ENCODE data around the gene LITAFD.
"Not testable (repeated sequence)": the region's sequence is repeated elsewhere in the genome, so short reads cannot be mapped to it uniquely, and the experiment has no call there.

LITAFD gene

DNA sequence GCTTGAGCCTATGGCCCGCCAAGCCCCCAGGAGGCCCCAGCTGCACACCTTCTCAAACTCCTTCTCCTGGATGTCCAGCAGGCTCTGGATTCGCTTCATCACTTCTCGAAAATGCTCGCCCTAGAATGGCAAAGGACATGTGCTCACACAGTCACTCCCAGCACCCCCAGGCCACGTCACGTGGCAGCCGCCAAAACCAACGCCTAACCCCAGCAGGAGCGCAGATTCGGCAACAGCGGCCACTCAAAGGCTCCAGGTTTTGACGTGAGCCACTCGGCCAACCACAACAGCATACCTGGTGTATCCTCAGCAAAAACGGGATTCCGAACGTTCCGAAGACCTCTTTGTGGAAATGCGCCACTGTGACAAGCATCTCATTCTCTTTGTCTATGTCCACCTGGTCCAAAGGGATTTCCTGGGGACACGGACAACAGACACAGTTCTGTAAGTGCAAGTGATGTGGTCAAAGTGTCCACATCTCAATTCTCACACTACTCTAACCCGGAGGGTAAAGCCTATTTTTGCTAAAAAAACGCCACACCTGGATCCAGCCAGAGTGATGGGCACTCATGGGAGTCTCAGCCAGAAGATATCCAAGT is 12.7 kb downstream of the LITAFD start:
- DNase-seq, result no peak

DNA sequence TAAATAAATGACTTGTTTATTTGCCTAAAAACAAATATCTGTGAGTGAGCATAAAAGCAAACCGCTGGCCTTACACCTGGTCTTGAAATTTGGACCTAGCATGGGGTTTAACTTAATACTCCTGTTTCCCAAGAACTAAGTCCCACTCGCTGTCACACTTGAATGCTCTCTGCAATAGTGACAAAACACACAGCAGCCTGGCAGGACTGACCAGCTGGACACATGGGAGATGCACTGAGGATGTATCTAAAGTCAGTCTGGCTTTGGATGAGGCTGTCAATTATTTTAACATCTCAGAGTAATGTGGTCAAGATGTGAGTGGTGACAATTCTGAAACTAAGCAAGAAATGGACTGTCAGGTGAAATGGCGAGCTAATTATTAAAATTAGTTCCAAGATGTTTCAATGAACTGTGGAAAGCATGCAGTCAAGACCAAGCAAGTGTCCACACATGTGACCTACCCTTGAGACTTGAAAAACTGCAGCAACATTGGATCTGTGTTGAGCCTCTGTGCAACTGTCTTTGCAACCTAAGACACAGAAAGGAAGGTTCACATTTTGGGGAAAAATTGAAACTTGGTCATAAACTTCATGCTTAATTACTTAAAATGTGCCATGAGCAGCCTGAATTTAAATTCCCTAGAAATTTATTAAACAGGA is 16.6 kb downstream of the LITAFD start:
- no peak for DNase-seq

- DNase-seq, result no peak
Observed at GRCh38 chr16:8899709-8900317, 17.7 kb downstream of the LITAFD start.

GRCh38 chr16:8900343-8900742 is 18.2 kb downstream of the LITAFD start:
- DNase-seq, result no peak

- DNase-seq, result no peak
Observed at GRCh38 chr16:8901320-8901861, 19.2 kb downstream of the LITAFD start.

DNA sequence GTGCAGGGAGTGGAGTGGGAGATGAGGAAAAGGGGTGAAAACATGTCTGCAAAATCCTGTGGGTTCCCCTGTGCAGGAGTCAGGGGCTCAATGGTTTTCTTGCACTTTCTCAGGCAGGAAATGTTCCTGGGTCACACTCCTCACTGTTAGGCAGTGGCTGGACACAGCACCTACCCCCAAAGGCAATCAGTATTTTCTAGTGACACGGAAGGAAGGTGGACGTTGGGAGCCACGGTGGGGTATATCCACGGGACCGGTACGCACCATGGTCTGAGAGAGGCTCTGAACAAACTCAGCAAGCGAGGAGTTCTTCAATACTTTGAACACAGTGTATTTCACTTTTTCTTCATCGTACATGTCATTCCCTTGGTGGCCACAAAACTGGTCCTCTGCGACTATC is 20.9 kb downstream of the LITAFD start:
- no peak for DNase-seq

GRCh38 chr16:8904018-8904430 is 21.9 kb downstream of the LITAFD start:
- no peak for DNase-seq

DNA sequence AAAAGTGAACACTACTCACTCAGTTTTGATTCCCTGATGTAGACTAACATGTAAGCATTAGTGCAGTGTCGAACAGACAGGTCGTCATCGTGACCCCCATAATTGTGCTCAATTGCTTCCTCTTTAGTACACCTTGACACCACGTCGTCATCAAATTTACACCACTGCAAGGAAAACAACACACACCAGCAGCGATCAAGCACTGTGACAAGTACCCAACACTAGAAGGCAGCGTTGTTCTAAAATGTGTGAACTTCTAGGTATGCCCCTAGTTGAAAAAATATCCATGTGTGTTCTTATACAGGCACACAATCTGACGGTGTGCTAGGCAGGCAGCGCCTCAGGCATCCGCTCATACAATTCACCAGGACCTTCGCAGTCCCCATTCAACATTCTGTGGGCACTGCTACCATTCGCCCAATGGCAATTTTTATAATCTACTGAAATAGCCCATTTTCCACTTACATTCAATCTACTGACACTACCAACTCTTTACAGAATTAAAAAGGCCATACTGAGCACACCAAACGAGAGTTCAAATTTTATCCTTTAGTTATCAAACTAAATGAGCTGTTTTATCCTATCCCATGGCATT is 23.1 kb downstream of the LITAFD start:
- DNase-seq, result no peak

DNA sequence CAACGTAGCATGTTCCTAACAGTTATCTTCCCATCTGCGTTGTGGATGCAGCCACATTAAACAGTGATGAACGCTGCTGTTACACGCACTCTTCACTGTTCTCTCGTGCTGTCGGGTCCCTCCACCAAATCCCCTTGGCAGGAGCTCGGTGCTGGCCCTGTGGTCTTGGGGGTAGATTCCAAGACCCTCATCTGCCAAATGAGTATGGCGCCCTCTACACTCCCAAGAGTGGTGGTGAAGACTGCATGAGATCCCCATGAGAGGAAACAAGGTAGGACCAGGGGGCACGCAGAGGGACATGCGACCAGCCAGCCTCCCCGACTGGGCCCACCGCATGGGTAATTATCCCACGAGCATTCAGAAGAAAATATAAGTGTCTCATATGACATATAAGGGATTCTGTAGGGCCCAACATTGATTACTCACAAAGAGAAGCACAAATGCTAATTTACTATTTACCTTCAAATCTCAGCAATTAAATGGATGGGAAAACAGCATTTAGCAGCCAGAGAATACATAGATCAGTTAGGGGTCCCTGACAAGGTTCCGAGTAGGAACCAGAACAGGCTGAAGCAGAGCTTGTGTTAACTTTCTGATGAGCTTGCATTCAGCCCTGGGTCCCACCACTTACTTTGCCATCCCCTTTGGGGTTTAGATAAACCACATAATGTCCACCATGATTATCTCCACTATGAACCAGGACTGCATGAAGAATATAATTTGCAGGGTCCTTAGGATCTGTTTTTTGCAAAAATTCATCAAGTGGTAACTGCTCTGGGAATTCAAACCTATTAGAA is 23.8 kb downstream of the LITAFD start:
- DNase-seq, result no peak

DNA sequence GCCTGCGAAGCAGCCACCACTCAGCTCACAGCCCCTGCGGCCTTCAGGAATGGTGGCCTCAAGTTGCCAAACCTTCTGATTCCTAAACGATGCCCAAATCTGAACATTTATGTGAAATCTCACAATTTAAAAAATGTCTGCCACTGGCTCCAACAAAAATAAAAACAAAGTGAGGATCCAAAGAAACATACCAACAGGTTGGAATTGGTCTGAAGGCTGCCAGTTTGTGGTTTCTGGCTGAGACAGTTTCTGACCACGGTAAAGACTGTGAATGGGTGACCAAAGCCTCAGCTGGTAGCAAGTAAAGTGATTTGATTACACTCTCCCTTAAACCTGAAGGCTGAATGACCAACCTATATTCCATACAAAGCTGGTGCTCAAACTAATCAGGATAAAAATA is 24.9 kb downstream of the LITAFD start:
- DNase-seq, result no peak

- no peak for DNase-seq
Observed at GRCh38 chr16:8908810-8909468, 26.8 kb downstream of the LITAFD start.

- no peak for DNase-seq
Observed at GRCh38 chr16:8910811-8911210, 28.7 kb downstream of the LITAFD start.

DNA sequence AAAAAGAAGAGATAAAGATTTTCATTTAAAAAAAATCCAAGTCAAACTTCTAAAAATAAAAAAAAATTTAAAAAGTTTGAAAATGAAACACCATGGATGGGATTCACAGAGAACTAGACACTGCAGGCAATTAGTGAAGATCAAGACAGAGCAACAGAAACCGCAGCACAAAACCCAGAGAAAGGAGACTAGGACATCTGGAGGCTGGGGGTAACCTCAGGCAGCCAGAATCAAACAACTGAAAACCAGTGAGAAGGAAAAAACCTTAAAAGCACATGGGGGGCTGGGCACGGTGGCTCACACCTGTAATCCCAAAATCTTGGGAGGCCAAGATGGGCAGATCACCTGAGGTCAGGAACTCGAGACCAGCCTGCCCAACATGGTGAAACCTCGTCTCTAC is 30.6 kb downstream of the LITAFD start:
- no peak for DNase-seq

DNA sequence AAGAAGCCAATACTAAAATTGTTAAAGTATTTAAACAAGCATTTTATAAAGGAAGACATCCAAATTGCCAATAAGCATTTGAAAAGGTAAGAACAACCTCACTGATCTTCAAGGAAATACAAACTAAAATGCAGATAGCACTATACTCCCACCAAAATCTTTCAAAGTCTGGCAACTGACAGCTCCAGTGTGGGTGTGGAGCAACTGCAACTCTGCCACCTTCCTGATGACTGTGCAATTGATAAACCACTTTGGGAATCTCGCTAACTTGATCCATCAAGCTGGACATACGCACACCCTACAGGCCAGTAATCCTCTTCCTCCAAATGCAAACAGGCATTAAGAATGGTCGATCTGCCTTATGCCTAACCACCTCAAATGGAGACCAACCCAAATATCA is 31.9 kb downstream of the LITAFD start:
- DNase-seq, result no peak

DNA sequence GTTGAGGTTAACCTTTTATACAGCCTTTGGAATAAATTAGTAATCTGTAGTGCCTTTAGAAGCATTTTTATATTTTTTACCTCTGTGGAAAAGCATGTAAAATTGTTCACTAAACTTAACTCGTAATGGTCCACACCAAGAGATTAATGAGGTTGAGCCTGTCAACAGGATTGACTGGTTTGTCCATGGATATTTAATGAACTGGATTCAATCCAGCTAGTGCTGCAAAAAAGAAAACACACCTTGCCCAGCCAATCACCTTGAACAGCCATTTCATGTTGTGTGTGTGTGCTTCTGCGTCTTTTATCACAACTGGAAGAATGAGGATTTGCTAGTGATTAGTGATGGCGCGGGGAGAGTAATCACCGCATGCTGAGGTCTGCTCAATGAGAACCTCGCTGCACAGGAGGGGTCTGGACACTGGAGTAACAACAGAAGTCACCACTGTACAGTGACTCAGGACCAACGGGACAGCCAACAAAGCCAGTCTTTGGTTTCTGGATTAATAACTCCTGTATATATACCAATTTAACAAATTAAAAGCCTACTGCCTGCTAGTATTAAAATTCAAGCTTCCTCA is 33.7 kb downstream of the LITAFD start:
- no peak for DNase-seq

GRCh38 chr16:8916541-8917225 is 34.5 kb downstream of the LITAFD start:
- DNase-seq, result no peak

DNA sequence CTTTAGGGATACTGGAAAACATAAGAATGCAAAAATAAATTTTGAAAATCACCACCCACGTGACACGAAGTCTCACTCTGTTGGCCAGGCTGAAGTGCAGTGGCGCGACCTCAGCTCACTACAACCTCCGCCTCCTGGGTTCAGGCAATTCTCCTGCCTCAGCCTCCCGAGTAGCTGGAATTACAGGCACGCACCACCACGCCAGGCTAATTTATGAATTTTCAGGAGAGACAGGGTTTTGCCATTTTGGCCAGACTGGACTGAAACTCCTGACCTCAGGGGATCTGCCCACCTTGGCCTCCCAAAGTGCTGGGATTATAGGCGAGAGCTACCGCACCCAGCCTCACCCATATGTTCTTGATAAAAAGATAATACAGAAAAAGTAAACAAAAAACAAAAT is 35.2 kb downstream of the LITAFD start:
- not testable (repeated sequence) for DNase-seq

DNA sequence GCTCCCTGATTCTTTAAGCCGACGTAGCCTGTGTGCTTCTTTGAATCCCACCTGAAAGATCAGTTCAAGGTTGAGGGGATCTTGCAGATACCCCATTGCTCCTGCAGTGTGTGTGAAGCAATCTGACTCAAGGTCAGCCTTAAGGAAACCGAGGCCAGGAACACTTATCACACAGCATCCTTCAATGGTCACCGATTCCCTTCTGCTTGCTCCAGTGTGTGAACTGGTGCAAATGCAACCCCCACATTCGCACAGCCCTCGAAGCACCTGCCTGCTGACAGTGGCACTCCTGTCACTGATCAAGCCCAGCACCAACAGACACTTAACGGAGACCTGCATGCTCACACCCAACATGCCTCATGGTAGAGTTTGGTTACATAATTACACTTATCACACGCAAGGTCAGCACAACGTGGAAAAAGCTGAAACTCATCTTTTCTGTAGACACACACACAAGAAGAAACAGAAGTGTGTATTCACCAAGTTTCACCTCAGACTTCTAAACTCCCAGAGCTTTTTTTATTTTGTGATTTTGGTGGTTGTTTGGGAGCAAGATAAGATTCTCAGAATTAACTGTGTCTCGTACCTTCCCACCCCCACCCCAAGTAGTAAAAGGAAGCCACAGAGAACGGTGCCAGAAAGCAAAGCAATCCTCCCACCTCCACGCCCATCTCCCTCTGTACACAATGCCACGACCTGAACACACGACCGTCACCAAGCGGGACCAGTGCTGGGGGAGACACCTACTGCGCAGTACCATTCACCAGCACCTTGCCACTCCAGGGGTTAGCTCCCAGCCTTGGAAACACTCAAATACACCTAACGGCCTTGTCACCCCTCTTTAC is 37.2 kb downstream of the LITAFD start:
- no peak for DNase-seq

GRCh38 chr16:8919934-8920462 is 37.8 kb downstream of the LITAFD start:
- no peak for DNase-seq

DNA sequence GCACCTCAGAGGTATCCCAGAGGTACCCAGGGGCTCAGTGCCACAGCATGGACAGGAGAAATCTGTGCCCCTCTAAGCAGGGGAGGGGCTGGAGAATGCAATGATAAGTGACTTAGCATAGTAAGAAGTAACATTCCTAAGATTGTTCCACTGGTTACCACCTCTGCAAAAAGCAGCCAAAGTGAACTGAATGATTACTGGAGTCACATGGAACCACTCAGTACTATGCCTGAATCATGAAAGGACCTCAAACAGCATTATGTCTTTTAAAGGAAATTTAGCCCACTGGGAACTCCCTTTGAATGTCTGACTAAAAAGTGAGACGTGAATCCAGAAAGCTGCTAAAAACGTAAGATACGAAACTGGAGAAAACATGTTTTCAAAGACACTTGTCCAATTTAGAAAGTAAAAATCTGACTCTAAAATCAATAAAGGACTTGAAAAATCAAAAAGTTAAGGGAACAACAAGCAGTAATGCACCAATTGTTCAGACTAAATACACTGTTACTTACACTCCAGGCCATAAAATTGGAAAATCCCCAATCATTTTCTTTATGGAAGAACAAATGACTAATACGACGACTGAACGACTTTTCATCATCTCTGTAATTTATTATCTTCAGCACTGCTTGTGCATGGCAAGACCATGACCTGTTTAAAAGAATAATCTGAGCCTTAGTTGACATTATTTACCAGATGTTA is 38.6 kb downstream of the LITAFD start:
- DNase-seq, result no peak

All from eye (tissue), 1 donor.